Glomerular visceral epithelial cell (primary cell): Measurements from ENCODE around the gene PLA2G12B.
"Not testable (repeated sequence)": the region's sequence is repeated elsewhere in the genome, so short reads cannot be mapped to it uniquely, and the experiment has no call there.

ENCODE experiments used
- DNase-seq: peaks from one replicate; pipeline ENCODE4 v3.0.0-alpha.2; 2016; ENCODE audit errors: extremely low spot score

The PLA2G12B gene, protein sequence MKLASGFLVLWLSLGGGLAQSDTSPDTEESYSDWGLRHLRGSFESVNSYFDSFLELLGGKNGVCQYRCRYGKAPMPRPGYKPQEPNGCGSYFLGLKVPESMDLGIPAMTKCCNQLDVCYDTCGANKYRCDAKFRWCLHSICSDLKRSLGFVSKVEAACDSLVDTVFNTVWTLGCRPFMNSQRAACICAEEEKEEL

GRCh38 chr10:72954596-72955554 is at the start of gene PLA2G12B:
PLA2G12B (minus strand) TSS chr10:72954806; CDS start chr10:72954685, 121 bp downstream.
- DNase-seq = no peak

DNA sequence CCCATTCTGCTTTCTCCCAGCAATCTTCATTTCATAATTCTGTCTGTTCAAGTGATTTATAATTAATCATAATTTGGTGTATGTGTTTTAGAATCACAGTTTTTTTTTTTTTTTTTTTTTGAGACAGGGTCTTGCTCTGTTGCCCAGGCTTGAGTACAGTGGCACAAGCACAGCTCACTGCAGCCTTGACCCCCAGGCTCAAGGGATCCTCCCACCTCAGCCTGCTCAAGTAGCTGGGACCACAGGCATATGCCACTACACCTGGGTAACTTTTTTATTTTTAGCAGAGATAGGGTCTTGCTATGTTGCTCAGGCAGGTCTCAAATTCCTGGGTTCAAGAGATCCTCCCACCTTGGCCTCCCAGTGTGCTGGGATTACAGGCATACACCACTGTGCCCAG is 49.2 kb upstream of the PLA2G12B start:
- no peak for DNase-seq

- DNase-seq = no peak
Observed at GRCh38 chr10:73000973-73001372, 46.4 kb upstream of the PLA2G12B start.

- DNase-seq = no peak
Observed at GRCh38 chr10:72997099-72997498, 42.5 kb upstream of the PLA2G12B start.

DNA sequence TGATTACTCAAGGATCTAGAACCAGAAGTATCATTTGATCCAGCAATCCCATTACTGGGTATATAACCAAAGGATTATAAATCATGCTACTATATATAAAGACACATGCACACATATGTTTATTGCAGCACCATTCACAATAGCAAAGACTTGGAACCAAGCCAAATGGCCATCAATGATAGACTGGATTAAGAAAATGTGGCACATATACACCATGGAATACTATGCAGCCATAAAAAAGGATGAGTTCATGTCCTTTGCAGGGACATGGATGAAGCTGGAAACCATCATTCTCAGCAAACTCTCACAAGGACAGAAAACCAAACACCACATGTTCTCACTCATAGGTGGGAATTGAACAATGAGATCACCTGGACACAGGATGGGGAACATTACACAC is 40.9 kb upstream of the PLA2G12B start:
- not testable (repeated sequence) for DNase-seq

- DNase-seq = not testable (repeated sequence)
Observed at GRCh38 chr10:72989771-72990170, 35.2 kb upstream of the PLA2G12B start.

GRCh38 chr10:72984618-72985017 is 30.0 kb upstream of the PLA2G12B start:
- not testable (repeated sequence) for DNase-seq

- no peak for DNase-seq
Observed at GRCh38 chr10:72981882-72982529, 27.4 kb upstream of the PLA2G12B start.

DNA sequence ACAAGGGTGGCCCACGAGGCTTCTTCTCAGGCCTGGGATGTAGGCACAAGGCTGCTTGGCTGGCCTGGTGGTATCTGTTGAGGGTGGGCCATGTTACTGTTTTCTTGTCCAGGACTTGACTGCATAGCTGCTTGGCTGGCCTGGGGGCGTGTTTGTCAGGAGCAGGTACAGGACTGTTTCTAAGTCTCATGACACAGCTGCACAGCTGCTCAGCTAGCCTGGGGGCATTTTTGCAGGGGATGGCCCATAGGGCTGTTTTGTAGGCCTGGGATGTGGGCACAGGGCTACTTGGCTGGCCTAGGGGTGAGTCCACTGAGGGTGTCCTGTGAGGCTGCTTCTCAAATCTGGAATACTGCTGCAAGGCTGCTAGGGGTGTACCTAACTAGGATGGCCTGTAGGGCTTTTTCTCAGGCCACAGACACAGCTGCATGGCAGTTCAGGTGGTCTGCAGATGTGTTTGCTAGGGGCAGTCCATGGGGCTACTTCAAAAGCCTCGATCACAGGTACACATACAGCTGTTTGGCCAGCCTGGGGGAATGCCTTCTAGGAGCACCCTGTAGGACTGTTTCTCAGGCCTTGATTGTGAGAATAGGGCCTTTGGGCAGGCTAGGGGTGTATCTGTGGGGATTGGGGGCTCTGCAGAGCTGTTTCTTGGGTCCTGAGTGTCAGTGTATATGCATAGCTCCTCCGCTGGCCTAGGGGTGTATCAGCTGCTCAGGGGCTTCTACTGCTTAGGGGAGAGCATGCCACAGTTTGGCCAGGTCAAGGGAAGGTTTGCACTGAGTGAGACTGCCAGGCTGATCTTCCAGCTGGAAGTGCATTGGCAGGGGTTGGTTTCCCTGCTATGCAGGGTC is 26.6 kb upstream of the PLA2G12B start:
- DNase-seq = no peak

DNA sequence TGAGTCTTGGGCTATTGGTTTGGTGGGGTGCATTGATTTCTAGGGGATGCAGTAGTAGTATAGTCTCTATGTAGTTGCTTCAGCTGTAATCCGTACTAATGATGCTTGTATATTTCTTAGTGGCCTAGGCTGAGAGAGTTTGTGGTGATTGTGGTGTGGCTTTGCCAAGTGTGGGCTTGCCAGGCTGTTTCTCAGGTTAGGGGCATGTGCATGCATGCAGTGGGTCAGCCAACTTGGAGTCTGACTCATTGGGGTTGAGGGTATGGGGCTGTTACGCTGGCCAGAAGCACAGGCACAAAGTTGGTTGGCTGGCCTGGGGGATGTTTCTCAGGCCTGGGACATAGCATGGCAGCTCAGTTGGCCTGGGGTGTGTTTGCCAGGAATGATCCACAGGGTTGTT is 25.7 kb upstream of the PLA2G12B start:
- no peak for DNase-seq

- no peak for DNase-seq
Observed at GRCh38 chr10:72979709-72980108, 25.1 kb upstream of the PLA2G12B start.

DNA sequence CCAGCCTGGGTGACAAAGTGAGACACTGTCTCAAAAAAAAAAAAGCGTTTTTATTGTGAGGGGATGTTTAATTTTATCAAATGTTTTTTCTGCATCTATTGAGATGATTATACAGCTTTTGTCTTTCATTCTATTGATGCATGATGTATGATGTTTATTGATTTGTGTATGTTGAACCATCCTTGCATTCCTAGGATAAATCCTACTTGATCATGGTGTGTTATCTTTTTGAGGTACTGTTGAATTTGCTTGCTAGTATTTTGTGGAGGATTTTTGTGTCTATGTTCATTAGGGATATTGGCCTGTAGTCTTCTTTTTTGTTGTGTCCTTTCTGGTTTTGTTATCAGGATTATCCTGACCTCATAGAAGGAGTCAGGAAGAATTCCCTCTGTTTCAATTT is 22.3 kb upstream of the PLA2G12B start:
- no peak for DNase-seq

GRCh38 chr10:72956001-72956400 is 1.4 kb upstream of the PLA2G12B start:
- DNase-seq = no peak

DNA sequence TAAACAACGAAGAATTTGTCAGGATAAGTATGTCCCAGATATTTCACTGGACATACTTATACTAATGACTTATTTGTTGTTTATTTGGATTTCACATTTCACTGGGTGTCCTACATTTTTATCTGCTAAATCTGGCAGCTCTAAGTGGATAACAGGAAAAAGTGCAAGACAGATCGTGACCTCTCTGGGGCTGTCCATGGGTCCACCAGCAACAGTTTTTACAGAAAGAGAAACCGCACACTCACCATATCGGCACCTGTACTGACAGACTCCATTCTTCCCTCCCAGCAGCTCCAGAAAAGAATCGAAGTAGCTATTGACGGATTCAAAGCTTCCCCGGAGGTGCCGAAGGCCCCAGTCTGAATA is 393 bp downstream of the PLA2G12B start:
- DNase-seq = no peak

DNA sequence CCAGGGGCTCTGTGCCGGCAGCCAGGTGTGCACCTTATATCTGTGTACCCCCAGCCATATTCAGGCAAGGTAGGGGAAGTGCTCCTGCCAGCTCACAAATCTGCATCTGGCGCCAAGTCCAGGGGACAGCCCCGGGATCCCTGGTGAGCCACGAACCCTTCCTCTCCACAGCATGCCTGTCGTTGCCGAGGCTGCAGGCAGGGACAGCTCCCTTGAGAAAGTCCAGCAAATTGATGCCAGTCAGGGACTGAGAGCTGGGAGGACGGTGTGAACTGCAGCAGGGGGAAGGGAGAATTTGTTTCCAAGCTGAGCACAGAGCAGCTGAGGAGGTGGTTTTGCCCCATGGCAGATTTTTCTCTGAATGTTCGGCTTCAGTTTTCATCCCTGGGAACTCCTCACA is 919 bp downstream of the PLA2G12B start:
- no peak for DNase-seq

DNA sequence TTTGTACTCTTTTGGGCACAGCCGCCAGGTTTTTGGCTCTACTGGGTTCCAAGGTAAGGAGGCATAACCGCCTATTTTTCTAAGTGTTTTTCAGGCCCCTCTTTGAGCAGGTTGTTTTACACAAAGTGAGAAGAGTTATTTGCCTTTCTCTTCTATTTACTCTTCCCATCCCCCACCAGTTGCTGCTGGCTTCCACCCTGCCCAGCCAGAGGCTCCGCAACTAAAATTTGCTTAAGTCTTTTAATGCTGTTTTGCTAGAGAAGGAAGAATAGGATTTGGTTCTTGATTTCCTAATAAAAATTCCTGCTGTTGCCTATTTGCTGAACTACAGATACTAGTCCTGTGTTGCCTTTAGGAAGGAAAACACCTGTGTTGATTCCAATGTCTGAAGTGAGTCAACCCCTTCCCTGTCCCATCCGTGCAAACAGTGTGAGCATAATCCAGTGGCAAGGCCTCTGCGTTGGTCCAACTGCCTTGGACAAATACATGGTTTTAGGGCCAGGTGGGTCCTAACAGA is 1.9 kb downstream of the PLA2G12B start:
- DNase-seq = no peak

DNA sequence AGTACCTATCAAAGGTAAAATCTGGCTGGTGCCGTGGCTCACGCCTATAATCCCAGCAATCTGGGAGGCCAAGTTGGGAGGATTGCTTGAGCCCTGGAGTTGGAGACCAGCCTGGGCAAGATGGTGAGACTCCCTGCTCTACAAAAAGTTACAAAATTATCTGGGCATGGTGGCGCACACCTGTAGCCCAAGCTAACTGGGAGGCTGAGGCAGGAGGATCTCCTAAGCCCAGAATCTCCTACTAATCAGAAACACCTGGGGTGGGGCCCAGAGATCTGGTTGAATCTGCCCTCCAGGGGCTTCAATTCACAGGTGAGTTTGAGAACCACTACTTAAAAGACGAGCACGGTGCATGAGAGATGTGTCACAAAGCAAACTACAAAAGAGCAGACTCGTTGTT is 2.4 kb downstream of the PLA2G12B start:
- DNase-seq = no peak

DNA sequence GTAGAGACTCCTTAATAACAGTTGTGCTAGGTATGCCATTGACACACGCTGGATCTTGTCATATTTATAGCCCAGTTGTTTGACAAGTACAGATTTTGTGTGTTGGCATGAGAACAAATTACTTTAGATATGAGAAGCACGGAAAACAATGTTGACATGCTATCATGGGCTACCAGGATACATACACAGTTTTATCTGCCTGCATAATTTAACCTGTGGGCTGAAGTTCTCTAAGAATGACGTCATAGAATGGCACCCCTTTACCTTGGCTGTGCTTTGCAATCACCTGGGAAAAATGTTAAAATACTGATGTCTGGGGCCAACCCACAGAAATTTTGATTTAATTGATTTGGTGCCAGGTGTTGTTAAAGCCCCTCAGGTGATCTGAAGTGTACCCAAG is 2.8 kb downstream of the PLA2G12B start:
- DNase-seq = no peak

DNA sequence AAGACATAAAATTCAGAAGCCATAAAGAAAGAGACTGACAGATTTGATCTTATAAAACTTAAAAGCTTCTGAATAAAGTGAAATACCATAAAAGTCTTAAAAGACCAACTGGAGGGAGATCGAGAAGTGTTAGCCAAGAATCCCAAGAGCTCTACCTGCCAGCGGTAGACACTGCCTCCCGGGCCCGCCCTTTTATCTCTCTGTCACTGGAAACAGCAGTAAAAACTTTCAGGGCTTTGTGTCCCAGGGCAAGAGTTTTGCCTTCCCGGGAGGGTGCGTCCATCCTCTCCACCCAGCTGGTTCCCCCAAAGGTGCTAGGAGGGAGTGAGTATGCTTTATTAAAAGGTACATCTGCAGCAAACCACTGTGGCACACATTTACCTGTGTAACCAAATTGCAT is 5.8 kb downstream of the PLA2G12B start:
- no peak for DNase-seq

DNA sequence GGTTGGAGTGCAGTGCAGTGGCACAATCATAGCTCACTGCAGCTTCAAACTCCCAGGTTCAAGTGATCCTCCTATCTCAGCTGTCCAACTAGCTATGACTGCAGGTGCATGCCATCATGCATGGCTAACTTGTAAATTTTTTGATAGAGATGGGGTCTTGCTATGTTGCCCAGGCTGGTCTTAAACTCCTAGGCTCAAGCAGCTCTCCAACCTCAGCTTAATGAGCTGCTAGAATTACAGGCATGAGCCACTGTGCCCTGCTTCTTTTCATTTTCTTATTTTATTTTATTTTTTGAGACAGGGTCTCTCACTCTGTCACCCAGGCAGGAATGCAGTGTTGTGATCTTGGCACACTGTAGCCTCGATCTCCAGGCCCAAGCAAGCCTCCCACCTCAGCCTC is 7.6 kb downstream of the PLA2G12B start:
- no peak for DNase-seq

- DNase-seq = no peak
Observed at GRCh38 chr10:72943498-72944234, 10.9 kb downstream of the PLA2G12B start.
